GM18858 (cell line): Measurements from ENCODE around the gene PTGS1.
A peak's percentile ranks its signal among the peaks of the same experiment; 100 is the strongest.

Source experiments
- ATAC-seq: cut with Tn5 transposase; IDR thresholded peaks from one replicate; pipeline ENCODE4 v1.9.1; 2021; ENCODE audit not compliant: unreplicated experiment

Gene PTGS1

GRCh38 chr9:122372856-122373845 lies 2.3 kb downstream of the PTGS1 start:
- no peak for ATAC-seq

GRCh38 chr9:122374885-122375420 lies 4.1 kb downstream of the PTGS1 start:
- ATAC-seq, result no peak

GRCh38 chr9:122376796-122377195 lies 6.0 kb downstream of the PTGS1 start:
- ATAC-seq, result no peak

DNA sequence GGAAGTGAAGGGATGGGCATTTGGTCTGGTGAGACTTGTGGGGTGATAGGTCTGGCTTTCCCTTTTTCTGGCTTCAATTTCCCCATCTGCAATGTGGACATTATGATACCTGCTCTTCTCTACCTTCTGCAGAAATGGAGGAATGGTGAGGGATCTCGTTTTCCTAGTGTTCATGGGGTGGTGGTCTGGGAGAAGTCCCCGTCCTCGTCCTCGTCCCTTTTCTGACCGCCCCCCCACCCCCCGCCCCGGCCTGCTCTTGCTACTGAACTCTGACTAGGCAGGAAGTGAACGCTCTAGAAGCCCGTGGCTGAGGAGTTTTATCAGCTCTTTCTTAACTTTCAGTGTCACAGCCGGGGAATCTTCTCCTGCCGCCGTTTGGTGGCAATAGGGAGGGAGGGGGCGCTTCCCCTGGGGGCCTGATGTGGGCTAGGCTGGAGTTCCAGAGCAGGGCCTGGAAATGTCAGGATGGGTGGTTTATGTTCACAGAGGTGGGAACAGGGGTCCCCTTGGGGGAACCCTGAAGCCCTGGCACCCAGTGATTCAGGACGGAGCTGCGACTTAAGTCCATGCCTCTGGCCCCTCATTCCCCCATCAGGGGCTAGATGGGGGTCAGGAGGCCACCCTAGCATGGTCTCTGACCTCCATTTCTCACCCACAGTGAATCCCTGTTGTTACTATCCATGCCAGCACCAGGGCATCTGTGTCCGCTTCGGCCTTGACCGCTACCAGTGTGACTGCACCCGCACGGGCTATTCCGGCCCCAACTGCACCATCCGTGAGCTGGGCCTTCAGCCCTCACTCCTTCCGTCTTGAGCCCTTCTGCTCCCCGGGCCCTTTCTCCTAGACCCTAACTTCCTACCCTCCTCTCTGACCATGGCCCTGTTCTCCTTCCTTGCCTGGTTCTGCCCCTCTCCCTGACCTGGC lies 6.7 kb downstream of the PTGS1 start:
- ATAC-seq, result no peak

- ATAC-seq, result no peak
Observed at GRCh38 chr9:122378236-122378635, 7.4 kb downstream of the PTGS1 start.

DNA sequence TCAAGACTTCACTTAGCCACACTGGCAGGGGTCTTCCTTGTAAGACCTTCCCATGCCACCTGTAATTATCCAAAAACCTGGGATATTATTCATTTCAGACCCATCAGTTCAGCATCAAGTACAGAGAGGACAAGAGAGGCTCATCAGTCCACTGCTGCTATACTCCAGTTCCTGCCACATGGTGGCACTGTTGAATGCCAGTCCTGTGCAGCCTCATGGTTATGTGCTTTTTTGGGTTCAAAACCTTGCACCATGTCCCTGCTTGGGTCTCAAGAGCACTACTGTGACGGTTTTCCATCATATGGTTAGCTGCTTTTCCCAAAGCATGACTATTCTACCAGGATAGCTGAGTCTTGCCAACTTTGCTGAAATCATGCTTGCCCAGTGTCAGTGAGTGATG lies 8.5 kb downstream of the PTGS1 start:
- no peak for ATAC-seq

DNA sequence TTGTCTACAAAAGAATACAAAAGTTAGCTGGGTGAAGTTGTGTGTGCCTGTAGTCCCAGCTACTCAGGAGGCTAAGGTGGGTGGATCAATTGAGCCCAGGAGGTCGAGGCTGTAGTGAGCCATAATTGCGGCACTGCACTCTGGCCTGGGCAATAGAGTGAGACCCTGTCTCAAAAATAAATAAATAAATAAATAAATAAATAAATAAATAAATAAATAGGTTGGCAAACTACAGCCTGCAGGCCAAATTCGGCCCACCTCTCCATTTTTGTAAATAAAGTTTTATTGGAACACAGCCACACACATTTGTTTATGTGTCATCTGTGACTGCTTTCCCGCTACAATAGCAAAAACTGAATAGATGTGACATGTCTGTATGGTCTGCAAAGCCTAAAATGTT lies 9.5 kb downstream of the PTGS1 start:
- ATAC-seq, result no peak

DNA sequence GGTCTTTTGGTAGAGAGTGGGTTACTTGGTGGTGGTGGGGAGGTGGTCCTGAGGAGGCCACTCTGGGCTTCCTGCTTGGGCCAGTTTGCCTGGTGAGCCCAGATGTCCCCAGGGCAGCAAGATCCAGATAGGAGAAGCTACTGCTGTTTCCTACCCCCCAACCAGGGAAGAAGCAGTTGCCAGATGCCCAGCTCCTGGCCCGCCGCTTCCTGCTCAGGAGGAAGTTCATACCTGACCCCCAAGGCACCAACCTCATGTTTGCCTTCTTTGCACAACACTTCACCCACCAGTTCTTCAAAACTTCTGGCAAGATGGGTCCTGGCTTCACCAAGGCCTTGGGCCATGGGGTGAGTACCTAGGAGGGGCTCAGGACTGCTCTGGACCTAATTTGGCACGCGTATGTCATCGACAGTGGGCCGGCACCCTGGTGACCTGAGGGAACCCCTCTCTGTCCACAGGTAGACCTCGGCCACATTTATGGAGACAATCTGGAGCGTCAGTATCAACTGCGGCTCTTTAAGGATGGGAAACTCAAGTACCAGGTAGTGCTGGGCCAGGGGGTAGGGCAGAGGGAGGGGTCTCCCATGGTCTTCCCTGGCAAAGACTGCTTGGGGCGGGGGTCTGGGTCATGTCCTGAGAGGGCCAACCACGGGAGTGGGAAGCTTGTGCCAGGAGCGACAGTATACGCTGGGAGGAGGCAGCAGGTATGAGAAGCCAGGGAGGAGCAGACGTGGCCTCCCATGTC lies 10.6 kb downstream of the PTGS1 start:
- no peak for ATAC-seq

GRCh38 chr9:122382901-122383850 lies 12.4 kb downstream of the PTGS1 start:
- no peak for ATAC-seq

- ATAC-seq, result no peak
Observed at GRCh38 chr9:122383992-122384461, 13.2 kb downstream of the PTGS1 start.

DNA sequence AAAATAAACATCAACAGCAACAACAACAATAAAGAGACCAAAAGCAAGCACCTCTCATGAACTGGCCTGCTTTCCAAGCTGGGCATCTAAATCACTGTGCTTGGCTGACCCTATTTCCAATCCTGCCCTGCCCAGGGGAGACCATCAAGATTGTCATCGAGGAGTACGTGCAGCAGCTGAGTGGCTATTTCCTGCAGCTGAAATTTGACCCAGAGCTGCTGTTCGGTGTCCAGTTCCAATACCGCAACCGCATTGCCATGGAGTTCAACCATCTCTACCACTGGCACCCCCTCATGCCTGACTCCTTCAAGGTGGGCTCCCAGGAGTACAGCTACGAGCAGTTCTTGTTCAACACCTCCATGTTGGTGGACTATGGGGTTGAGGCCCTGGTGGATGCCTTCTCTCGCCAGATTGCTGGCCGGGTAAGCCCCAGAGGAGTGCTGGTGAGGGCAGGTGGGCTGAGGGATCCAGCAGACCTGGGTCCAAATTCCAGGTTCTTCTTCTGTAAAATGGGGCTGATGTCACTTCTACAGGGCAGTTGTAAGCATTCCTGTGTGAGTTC lies 15.6 kb downstream of the PTGS1 start:
- ATAC-seq, result no peak

DNA sequence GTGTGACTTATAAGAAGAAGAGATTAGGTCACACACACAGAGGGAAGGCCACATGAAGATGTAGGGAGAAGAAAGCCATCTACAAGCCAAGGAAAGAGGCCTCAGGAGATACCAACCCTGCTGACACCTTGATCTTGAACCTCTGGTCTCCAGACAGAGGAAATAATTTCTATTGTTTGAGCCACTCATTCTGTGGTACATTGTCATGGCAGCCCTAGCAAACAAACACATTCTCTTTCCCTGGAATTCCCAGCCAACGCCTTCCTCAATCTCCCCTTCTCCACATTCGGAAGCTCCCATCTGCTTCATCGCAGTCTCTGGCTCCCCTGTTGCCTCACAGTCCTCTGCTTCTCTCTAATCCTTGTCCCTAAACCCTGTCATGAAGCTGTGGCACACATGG lies 16.7 kb downstream of the PTGS1 start:
- ATAC-seq, result no peak

GRCh38 chr9:122389195-122389594 lies 18.4 kb downstream of the PTGS1 start:
- no peak for ATAC-seq

DNA sequence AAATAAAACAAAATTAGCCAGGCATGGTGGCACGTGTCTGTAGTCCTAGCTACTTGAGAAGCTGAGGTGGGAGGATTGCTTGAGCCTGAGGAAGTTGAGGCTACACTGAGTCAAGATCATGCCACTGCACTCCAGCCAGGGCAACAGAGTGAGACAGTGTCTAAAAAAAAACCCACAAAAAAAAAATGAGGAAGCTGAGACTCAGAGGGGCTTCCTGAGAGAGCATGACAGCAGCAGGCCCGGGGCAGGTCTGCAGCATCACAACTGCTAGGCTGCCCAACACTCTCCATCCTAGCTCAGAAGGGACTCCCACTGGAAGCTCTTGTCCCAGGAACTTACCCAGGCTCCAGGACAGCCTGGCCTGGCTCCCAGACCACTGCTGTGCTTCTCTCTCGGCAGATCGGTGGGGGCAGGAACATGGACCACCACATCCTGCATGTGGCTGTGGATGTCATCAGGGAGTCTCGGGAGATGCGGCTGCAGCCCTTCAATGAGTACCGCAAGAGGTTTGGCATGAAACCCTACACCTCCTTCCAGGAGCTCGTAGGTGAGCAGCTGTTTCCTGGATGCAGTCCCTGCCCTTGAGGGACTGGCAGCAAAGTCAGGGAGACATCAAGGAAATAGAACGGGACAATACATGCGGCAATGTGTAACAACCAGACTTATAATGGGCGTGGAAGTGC lies 19.1 kb downstream of the PTGS1 start:
- peak; percentile 65 for ATAC-seq

DNA sequence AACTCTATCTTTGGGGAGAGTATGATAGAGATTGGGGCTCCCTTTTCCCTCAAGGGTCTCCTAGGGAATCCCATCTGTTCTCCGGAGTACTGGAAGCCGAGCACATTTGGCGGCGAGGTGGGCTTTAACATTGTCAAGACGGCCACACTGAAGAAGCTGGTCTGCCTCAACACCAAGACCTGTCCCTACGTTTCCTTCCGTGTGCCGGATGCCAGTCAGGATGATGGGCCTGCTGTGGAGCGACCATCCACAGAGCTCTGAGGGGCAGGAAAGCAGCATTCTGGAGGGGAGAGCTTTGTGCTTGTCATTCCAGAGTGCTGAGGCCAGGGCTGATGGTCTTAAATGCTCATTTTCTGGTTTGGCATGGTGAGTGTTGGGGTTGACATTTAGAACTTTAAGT lies 21.5 kb downstream of the PTGS1 start:
- ATAC-seq, result no peak

GRCh38 chr9:122392714-122393113 lies 21.9 kb downstream of the PTGS1 start:
- ATAC-seq, result no peak

DNA sequence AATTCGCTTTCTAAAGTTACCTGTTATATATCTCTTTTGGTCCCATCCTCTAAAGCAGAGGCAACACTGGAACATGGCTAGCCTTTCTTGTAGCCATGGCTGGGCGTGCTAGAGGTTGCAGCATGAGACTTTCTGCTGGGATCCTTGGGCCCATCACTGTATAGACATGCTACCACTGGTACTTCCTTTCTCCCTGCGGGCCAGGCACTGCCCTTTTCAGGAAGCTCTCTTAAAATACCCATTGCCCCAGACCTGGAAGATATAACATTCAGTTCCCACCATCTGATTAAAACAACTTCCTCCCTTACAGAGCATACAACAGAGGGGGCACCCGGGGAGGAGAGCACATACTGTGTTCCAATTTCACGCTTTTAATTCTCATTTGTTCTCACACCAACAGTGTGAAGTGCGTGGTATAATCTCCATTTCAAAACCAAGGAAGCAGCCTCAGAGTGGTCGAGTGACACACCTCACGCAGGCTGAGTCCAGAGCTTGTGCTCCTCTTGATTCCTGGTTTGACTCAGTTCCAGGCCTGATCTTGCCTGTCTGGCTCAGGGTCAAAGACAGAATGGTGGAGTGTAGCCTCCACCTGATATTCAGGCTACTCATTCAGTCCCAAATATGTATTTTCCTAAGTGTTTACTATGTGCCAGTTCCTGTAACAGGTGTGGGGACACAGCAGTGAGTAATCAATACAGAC lies 22.6 kb downstream of the PTGS1 start:
- ATAC-seq, result no peak
